Measurements from ENCODE around the gene PRRT4.

GRCh38 chr7:128400566-128400965 is 39.1 kb upstream of the PRRT4 start:
- TF ChIP-seq CTCF (conservative IDR thresholded peaks at IDR 0.05 in 1 of 2, IDR thresholded peaks at IDR 0.05 in 1 of 2; ENCODE audit: extremely low read depth in 1 of 2, insufficient read depth in 1 of 2, low read depth in 1 of 2, low read length in 2 of 2) = no peak
- no peak for TF ChIP-seq EZH2 (IDR thresholded peaks at IDR 0.05; ENCODE audit: borderline replicate concordance, low read length)
